Airway epithelial cell (primary cell): ENCODE data around the gene ZNF525. TPM values are rescaled to one million over a fixed set of nuclear protein-coding genes. Genes with fewer than 3 reads are reported as not detected.

Experiments
- total RNA-seq: library from RNA; depleted of rRNA; stranded (reverse); fragments of >200 nt; gene quantifications from 2 replicates; pipeline ENCODE4 v1.2.3, GENCODE V29; 2015

ZNF525 gene
- total RNA-seq: 3.7 and 4.8 TPM in 2 replicates

DNA sequence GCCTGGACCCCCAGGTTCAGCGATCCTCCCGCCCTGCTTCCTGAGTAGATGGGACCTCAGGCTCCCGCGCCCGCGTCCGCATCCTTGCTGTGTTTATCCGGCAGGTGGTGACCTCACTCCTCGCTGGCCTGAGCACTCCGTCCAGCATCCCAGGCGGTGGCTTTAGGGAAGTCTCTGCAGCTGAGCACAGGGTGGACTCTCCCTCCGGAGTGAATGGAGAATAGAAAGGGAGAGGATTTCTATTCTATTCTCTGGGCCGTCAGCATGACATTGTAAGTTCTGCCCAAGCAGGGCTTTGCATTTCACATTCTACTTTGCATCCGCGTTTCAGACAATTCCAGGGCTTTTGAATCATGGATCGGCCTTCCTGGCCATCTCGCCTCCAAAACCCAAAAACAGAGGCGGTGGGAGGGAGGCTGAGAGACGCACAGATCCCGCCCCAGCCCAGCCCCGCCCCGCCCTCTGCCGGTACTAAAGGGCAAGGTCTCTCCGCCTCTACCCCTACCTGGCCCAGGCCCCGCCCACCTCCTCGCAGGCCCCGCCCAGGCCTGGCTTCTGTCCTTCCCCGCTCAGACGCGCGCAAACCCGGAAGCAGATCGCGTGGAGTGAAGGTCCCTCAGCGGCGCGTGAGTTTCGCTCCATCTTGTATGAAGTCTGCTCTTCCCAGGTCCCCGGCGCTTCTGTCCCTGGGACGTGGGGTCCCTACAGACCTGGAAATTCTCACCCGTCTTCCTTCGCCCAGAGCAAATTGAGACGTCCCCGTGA, at the start of gene ZNF525:
ZNF525 (plus strand) TSS at position 572 of the 765 bp plus-strand sequence. CDS start 6,577 bp downstream, outside the sequence.

DNA sequence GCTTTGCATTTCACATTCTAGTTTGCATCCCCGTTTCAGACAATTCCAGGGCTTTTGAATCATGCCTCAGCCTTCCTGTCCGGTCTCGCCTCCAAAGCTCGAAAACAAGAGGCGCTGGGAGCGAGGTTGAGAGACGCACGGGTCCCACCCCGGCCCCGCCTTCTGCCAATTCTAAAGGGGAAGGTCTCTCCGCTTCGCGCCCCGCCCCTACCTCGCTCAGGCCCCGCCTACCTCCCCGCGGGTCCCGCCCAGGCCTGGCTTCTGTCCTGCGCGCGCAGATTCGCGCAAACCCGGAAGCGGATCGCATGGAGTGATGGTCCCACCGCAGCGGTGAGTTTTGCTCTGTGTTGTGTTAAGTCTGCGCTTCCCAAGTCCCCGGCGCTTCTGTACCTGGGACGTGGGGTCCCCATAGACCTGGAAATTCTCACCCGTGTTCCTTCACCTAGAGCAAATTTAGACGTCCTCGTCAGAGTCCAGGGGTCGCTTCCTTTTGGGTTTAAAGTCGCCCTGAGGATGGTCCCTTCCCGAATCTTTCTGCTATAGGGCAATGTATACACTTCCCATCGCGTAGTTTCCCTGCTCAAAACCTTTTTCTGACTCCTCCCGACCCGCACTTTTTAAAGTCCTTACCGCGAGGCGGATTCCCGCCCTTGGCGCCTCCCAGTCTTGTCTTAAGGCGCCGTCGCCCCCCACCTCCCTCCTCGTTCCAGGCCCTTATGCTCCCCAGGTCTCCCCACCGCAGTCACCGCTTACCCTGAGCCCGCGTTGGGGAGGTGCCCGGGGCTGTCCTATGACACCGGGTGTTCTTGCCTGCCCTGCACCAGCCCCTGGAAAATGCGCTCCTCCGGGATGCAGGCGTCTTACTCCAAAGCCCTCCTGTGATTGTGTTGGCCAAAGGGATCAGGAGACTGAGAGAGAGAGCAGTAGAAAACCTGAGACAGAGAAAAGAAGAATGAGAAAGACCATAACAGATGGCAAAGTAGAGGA, 31.7 kb upstream of the ZNF525 start, which contains the start of gene ZNF845:
ZNF845 (plus strand) TSS at position 287 of the 987 bp plus-strand sequence. CDS start 7,559 bp downstream, outside the sequence.

DNA sequence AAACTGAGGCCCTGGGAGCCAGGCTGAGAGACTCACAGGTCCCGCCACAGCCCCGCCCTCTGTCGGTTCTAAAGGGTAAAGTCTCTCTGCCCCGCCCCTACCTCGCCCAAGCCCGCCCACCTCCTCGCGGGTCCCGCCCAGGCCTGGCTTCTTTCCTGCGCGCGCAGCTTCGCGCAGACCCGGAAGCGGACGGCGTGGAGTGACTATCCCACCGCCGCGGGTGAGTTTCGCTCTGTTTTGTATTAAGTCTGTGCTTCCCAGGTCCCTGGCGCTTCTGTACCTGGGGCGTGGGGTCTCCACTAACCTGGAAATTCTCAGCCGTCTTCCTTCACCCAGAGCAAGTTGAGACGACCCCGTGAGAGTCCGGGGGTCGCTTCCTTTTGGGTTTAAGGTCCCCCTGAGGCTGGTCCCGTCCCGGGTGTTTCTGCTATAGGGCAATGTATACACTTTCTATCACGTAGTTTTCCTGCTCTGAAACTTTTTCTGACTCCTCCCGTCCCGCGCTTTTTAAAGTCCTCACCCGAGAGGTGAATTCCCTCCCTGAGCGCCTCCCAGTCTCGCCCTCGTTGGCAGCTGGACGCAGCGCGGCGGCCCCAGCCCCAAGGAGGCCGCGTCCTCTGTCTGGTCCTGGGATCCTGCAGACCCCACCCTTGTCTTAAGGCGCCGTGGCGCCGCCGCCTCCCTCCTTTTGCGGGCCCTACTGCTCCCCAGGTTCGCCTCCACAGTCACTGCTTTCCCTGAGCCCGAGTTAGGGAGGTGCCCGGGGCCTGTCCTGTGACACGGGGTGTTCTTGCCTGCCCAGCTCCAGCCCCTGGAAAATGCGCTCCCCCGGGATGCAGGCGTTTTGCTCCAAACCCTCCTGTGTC, 29.7 kb downstream of the ZNF525 start, which contains the start of gene ZNF765:
ZNF765 (plus strand) TSS at position 176 of the 866 bp plus-strand sequence. CDS start 2,867 bp downstream, outside the sequence.

DNA sequence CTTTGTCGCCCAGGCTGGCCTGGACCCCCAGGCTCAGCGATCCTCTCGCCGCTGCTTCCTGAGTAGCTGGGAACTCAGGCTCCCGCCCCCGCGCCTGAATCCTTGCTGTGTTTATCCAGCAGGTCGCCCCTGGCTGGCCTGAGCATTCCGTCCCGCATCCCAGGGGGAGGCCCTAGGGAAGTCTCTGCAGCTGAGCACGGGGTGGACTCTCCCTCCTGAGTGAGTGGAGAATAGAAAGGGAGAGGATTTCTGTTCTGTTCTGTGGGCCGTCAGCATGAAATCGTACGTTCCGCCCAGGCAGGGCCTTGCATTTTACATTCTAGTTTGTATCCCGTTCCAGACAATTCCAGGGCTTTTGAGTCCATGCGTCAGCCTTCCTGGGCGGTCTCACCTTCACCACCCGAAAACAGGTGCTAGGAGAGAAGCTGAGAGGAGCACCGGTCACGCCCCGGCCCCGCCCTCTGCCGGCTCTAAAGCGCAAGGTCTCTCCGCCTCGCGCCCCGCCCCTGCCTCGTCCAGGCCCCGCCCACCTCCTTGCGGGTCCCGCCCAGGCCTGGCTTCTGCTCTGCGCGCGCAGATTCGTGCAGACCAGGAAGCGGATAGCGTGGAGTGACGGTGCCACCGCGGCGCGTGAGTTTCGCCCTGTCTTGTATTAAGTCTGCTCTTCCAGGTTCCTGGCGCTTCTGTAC, 66.0 kb downstream of the ZNF525 start, which contains the start of gene ZNF761:
ZNF761 (plus strand) TSS at position 586 of the 689 bp plus-strand sequence. CDS start 15,285 bp downstream, outside the sequence.

Other genes with a start within 250 kb of the ZNF525 start
- gene ZNF415, start 232.8 kb upstream of the ZNF525 start, total RNA-seq: 0.84 and 2.3 TPM in 2 replicates
- gene ZNF347, start 206.7 kb upstream of the ZNF525 start, total RNA-seq: 1.3 and 1.7 TPM in 2 replicates
- gene ZNF665, start 172.3 kb upstream of the ZNF525 start, total RNA-seq: 0.85 and 4.6 TPM in 2 replicates
- 3.9 and 7.7 TPM in 2 replicates for gene ZNF677, start 110.8 kb upstream of the ZNF525 start, total RNA-seq
- gene VN1R2, start 107.4 kb upstream of the ZNF525 start, total RNA-seq: not detected in 2 replicates
- gene VN1R4, start 98.0 kb upstream of the ZNF525 start, total RNA-seq: not detected in 2 replicates
- gene ZNF845, start 32.0 kb upstream of the ZNF525 start, total RNA-seq: 3.3 and 4.4 TPM in 2 replicates
- 3.5 and 5.1 TPM in 2 replicates for gene ZNF765, start 29.4 kb downstream of the ZNF525 start, total RNA-seq
- gene ZNF761, start 66.3 kb downstream of the ZNF525 start, total RNA-seq: 7.2 and 7.3 TPM in 2 replicates
- gene ZNF813, start 102.0 kb downstream of the ZNF525 start, total RNA-seq: 1.3 and 3.1 TPM in 2 replicates
- 3.4 and 3.9 TPM in 2 replicates for gene ZNF331, start 172.4 kb downstream of the ZNF525 start, total RNA-seq